Calu3 (cell line): ENCODE measurements around the gene ACAA1. TPM values are rescaled to one million over a fixed set of nuclear protein-coding genes. Genes with fewer than 3 reads are reported as not detected.

Experiments used
- BruUV-seq: library from RNA; stranded (reverse); fragments of 400-500 nt; replicated peaks from 2 replicates; lab custom pipeline; 2021; lab: Mats Ljungman, UMichigan
- CTCF ChIA-PET: fragments of 300-600 bp; sonication (Branson Sonifier 250); formaldehyde crosslinking; loops from one replicate; lab custom pipeline; 2022; ENCODE audit warnings: antibody characterized with exemption; lab: Charles Lee
- DNase-seq: peaks from one replicate; pipeline ENCODE4 v3.0.0; 2022
- H3K27ac Mint-ChIP-seq: one replicate; pipeline ENCODE4 v1.8.0; 2022; ENCODE audit warnings: mixed read lengths; ENCODE audit not compliant: unreplicated experiment
- H3K27me3 Mint-ChIP-seq: one replicate; pipeline ENCODE4 v1.8.0; 2022; ENCODE audit warnings: mixed read lengths; ENCODE audit not compliant: unreplicated experiment
- H3K36me3 Mint-ChIP-seq: one replicate; pipeline ENCODE4 v1.8.0; 2022; ENCODE audit warnings: mild to moderate bottlenecking, moderate library complexity, mixed read lengths; ENCODE audit not compliant: insufficient read depth, unreplicated experiment
- H3K4me1 Mint-ChIP-seq: one replicate; pipeline ENCODE4 v1.8.0; 2022; ENCODE audit warnings: mild to moderate bottlenecking, low read depth, mixed read lengths; ENCODE audit not compliant: unreplicated experiment
- H3K4me3 Mint-ChIP-seq: one replicate; pipeline ENCODE4 v1.8.0; 2022; ENCODE audit warnings: mild to moderate bottlenecking, low read depth, moderate library complexity, mixed read lengths; ENCODE audit not compliant: unreplicated experiment
- H3K9me3 Mint-ChIP-seq: one replicate; pipeline ENCODE4 v1.8.0; 2022; ENCODE audit warnings: low read depth, mixed read lengths; ENCODE audit not compliant: unreplicated experiment
- CTCF ChIP-seq: fragments of 200-600 bp; IDR thresholded peaks from one replicate; pipeline ENCODE4 v1.8.0; 2022; ENCODE audit warnings: antibody characterized with exemption; ENCODE audit not compliant: unreplicated experiment
- intact Hi-C: fragments of 100-400 bp; cut with micrococcal nuclease; formaldehyde crosslinking; loops from one replicate; pipeline ENCODE4 v1.10.0; 2022; ENCODE audit not compliant: unreplicated experiment
- total RNA-seq: library from RNA; stranded (reverse); gene quantifications from 2 replicates; pipeline ENCODE4 v1.2.3, GENCODE V29; 2022

Gene ACAA1
- total RNA-seq, 1 experiment from 2014 or later: 64.5 TPM

- peaks cover 31% of the 10 kb centered on the region for H3K36me3 Mint-ChIP-seq
- CTCF ChIA-PET: no interaction called here
- no peak for TF ChIP-seq CTCF
- H3K27me3 Mint-ChIP-seq: peaks cover 13% of the 10 kb centered on the region
- H3K27ac Mint-ChIP-seq: no peak overlapping the region
- no peak for DNase-seq
- peaks cover 9% of the 10 kb centered on the region for H3K4me1 Mint-ChIP-seq
- intact Hi-C loops: no loop called here
- no TSS peak for BruUV-seq
- no peak overlapping the region for H3K4me3 Mint-ChIP-seq
- H3K9me3 Mint-ChIP-seq: no peaks in the 10 kb centered on the region
Measured at GRCh38 chr3:38114052-38114874, 22.7 kb downstream of the ACAA1 start.

DNA sequence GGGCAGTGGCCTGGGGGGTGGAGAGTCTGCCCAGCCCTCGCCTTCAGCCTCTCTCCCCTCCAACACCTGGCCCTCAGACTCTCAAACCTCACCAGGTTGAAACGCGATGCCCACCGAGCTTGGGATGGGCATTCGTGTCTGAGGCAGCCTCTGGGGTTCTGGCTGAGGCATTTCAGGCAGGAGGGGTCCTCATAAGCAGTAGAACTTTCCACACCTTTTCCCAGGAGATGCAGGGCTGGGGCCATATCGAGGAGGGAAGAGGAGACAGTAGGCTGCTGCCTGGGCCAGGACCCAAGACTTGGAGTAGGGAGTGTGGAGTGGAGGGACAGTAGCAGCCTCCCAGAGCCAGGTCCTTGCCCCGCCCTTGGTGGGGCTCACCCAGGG is 24.6 kb downstream of the ACAA1 start:
- no peaks in the 10 kb centered on the region for H3K4me1 Mint-ChIP-seq
- H3K4me3 Mint-ChIP-seq: no peak overlapping the region
- H3K27me3 Mint-ChIP-seq: peaks cover 13% of the 10 kb centered on the region
- no peak overlapping the region for H3K27ac Mint-ChIP-seq
- no TSS peak for BruUV-seq
- CTCF ChIA-PET: no interaction called here
- H3K36me3 Mint-ChIP-seq: peaks cover 16% of the 10 kb centered on the region
- DNase-seq: no peak
- no peaks in the 10 kb centered on the region for H3K9me3 Mint-ChIP-seq
- intact Hi-C loops: no loop called here
- TF ChIP-seq CTCF: no peak

DNA sequence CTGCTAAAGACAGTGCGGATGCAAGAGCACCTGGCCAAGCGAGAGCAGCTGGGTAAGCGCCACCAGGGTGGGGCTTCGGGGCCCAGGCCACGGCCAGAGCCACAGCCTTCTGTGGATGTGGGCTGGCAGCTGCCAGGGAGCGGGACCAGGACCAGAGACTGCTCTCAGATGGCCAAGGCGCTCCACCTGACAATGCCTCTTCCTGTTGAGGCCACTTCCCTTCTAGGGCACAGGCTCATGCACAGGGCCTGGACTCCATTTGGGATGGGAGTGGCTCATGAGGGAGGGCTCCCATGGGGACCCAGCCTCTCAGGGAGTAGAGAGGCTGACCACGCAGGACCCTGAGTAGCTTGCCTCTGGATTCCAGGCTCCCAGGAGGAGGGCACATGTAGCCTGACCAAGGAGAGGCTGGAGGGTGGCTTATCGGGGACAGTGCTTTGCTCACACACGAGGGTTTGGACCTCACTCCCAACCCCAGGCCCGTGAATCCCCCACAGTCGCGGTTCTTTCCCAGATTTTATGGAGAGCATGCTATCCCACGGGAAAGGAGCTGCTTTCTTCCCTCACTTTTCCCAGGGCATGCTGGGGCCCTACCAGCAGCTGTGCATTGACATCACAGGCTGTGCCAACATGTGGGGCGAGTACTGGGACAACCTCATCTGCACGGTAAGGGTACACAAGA is 25.1 kb downstream of the ACAA1 start:
- H3K36me3 Mint-ChIP-seq: peaks cover 16% of the 10 kb centered on the region
- no peak for DNase-seq
- BruUV-seq: no TSS peak
- no peaks in the 10 kb centered on the region for H3K4me1 Mint-ChIP-seq
- H3K9me3 Mint-ChIP-seq: no peaks in the 10 kb centered on the region
- H3K27me3 Mint-ChIP-seq: peaks cover 13% of the 10 kb centered on the region
- H3K4me3 Mint-ChIP-seq: no peak overlapping the region
- TF ChIP-seq CTCF: no peak
- CTCF ChIA-PET: interaction anchor here (0.7 kb wide), 1 partner anchor 53 kb away, joined by 3 read pairs; no protein-coding TSS in a partner anchor
- intact Hi-C loops: no loop called here
- no peak overlapping the region for H3K27ac Mint-ChIP-seq

DNA sequence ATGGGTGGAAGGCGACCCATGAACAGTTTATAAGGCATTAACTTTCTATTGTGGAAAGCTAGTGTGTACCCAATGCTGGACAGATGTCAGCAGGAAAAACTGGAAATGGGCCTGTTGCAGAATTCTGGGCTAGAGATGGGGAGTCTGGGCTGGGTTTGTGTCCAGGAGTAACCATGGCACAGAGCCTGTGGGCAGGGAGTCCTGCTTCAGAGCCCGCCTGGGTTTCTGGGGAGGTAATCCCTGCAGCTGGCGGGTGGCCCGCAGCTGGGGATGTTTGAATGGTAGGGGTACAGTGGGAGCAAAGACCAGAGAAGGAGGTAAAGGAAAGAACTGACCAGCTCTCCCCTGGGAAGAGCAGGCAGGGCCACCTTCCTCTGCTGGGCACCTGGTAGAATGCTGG is 25.7 kb downstream of the ACAA1 start:
- BruUV-seq: no TSS peak
- no peak for DNase-seq
- CTCF ChIA-PET: interaction anchor here (0.7 kb wide), 1 partner anchor 53 kb away, joined by 3 read pairs; no protein-coding TSS in a partner anchor
- Mint-ChIP-seq H3K27me3 (peaks cover 12% of the 10 kb centered on the region), H3K36me3 (peaks cover 15% of the 10 kb centered on the region), H3K4me3 (no peak overlapping the region), H3K4me1 (no peaks in the 10 kb centered on the region), H3K9me3 (no peaks in the 10 kb centered on the region), H3K27ac (no peak overlapping the region)
- intact Hi-C loops: no loop called here
- no peak for TF ChIP-seq CTCF
